NAMALWA (cell line): ENCODE results near the gene DNAJC5G.
A peak's percentile ranks its signal among the peaks of the same experiment; 100 is the strongest.

Experiments used
- DNase-seq: peaks from one replicate; pipeline ENCODE4 v3.0.0-alpha.2; 2015; ENCODE audit warnings: low spot score

Gene DNAJC5G, protein sequence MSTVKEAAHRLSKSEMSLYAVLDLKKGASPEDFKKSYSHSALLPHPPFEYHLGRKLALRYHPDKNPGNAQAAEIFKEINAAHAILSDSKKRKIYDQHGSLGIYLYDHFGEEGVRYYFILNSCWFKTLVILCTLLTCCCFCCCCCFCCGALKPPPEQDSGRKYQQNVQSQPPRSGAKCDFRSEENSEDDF

DNA sequence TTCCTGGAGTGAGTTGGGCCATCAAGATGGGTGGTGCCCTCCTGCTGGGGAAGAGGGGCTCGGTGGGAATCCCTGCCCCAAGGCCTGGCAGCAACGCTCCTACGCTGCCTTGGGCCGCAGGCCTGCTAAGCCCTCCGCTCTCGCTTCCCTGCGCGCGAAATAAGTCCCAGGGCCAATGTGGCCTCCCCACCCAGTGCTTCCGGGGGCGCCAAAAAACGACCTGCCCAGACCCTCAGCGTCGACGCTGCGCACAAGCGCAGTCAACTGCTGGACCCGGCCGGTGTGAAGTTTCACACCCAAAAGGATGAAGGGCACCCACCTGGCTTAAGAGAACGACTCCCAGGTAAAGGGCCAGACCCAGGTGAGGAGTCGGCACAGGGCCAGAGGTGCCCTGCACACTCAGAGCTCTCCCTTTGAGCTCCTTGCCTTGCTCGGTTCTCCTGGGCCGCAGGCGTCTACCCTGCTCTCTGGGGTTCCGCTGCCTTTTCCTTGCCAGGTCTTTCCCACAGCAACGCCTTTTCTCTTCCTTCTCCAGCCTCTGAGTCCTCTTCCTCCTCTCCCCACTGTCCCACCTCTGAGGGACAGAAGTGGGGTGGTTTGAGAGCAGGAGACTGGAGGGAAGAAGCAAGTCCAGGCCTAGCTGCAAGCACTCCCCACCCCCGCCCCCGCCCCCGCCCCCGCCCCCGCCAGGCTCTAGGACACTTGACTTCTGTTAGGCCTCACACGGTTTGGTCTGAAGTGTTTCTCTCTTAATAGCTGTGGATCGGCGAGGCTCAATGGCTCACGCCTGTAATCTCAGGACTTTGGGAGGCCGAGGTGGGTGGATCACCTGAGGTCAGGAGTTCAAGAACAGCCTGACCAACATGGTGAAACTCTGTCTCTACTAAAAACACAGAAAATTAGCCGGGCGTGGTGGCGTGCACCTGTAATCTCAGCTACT, at the start of gene DNAJC5G:
TSS of gene DNAJC5G (plus strand) at position 223 of the 940 bp plus-strand sequence. CDS start 1,296 bp downstream, outside the sequence.
- DNase-seq: no peak

DNA sequence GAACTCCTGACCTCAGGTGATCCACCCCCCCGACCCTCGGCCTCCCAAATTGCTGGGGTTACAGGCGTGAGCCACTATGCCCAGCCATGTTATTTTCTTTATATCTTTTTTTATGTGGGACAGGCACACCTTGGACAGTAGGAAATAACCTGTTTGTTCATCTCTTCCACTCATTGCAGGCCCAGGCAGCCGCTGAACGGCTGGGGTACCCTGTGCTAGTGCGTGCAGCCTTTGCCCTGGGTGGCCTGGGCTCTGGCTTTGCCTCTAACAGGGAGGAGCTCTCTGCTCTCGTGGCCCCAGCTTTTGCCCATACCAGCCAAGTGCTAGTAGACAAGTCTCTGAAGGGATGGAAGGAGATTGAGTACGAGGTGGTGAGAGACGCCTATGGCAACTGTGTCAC, 49.7 kb upstream of the DNAJC5G start:
- DNase-seq: no peak

DNA sequence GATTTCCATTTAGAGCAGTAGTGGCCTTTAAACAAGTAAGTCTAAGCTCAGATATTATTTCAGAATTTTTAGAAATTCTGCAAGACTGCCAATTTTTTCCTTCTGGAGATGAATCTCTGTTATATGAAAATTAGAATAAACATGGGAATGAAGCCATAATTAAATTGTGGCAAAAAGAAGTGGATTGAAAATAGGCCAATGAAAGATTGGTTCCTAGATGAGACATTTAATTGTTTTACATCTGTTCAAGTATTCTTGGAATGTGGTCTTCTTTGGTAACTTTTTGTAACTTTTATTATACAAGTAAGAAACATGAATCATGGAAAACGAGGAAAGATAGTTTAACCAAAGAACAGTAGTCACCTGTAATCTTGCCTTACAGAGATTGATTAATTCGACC, 47.7 kb upstream of the DNAJC5G start:
- DNase-seq: no peak

DNA sequence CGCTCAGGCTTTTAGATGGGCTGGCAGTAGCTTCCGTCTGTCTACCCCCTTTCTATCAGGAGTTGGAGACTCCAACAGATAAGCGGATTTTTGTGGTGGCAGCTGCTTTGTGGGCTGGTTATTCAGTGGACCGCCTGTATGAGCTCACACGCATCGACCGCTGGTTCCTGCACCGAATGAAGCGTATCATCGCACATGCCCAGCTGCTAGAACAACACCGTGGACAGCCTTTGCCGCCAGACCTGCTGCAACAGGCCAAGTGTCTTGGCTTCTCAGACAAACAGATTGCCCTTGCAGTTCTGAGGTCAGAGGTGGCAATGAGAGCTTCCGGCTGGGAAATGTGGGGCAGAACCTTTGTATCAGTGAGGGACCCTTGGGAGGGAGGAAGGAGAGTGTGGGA, 43.3 kb upstream of the DNAJC5G start:
- DNase-seq: no peak

DNA sequence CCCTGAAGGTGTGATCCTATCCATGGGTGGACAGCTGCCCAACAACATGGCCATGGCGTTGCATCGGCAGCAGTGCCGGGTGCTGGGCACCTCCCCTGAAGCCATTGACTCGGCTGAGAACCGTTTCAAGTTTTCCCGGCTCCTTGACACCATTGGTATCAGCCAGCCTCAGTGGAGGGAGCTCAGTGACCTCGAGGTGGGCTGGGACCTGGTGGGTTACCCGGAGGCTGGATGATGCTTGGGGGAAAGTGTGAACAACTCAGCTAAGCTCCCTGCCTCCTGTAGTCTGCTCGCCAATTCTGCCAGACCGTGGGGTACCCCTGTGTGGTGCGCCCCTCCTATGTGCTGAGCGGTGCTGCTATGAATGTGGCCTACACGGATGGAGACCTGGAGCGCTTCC, 41.9 kb upstream of the DNAJC5G start:
- no peak for DNase-seq

DNA sequence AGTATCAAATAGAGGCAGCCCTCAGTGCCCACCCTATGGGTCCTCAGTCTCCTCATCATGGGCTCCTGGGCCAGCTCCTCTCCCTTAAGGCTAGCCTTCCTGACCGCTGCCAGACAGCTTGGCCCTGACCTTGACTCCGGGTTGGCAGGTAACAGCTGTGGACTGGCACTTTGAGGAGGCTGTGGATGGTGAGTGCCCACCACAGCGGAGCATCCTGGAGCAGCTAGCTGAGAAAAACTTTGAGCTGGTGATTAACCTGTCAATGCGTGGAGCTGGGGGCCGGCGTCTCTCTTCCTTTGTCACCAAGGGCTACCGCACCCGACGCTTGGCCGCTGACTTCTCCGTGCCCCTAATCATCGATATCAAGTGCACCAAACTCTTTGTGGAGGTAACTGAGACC, 39.1 kb upstream of the DNAJC5G start:
- no peak for DNase-seq

DNA sequence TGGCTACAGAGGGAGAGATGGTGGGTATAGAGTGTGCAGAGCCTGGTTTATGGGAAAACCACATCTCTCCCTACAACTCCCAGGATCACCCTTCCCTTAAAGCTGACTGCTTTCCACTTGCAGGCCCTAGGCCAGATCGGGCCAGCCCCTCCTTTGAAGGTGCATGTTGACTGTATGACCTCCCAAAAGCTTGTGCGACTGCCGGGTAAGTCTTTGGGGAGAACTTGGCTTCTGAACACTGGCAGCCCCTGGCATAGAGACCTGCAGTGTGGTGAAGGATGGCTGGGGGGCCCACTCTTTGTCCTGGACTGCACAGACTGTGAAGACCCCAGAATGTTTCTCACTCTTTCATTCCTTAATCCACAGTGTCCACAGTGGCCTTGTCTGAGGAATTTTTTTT, 38.6 kb upstream of the DNAJC5G start:
- DNase-seq: no peak

DNA sequence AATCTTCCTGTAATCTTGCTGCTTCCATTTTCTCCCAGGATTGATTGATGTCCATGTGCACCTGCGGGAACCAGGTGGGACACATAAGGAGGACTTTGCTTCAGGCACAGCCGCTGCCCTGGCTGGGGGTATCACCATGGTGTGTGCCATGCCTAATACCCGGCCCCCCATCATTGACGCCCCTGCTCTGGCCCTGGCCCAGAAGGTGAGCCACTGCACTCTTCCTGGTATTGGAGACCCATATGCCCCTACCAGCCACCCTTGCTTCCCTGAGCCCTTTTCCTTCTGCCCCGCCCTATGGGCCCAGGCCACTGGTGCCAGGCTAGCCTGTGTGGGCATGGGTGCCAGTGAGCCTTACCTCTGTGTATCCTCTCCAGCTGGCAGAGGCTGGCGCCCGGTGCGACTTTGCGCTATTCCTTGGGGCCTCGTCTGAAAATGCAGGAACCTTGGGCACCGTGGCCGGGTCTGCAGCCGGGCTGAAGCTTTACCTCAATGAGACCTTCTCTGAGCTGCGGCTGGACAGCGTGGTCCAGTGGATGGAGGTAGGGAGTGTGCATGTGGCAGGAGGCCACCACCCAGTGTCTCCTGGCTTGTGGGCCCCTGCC, 37.8 kb upstream of the DNAJC5G start:
- DNase-seq: no peak

DNA sequence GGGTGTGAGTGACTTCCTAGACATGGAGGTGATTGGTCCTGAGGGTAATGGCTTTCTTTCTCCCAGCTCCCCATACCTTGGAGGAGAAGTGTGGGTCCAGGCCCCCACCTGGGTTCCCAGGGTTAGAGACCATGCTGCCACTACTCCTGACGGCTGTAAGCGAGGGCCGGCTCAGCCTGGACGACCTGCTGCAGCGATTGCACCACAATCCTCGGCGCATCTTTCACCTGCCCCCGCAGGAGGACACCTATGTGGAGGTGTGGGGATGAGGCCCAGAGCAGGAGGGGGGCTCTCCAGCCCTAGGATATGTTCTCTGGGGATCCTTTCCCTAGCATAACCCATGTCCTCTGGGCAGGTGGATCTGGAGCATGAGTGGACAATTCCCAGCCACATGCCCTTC, 36.3 kb upstream of the DNAJC5G start:
- no peak for DNase-seq

DNA sequence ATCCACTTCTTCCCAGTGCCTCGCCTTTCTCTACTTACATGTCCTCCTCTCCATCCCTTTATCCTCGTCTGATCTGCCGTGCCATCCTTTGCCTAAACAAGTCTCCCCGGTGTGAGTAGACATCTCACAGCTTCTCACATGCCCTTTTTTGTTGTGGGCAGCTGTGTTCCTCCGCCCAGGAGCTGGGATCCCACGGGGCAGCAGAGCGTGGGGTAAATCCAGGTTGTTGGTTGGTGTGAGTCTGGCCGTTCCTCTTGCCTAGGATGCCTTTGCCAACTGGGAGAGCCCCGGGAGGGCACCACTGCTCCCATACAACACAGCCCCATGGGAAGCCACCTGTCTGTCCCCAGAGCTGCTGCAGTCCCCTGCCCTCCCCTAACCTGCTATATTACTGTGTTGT, 34.8 kb upstream of the DNAJC5G start:
- DNase-seq: no peak

DNA sequence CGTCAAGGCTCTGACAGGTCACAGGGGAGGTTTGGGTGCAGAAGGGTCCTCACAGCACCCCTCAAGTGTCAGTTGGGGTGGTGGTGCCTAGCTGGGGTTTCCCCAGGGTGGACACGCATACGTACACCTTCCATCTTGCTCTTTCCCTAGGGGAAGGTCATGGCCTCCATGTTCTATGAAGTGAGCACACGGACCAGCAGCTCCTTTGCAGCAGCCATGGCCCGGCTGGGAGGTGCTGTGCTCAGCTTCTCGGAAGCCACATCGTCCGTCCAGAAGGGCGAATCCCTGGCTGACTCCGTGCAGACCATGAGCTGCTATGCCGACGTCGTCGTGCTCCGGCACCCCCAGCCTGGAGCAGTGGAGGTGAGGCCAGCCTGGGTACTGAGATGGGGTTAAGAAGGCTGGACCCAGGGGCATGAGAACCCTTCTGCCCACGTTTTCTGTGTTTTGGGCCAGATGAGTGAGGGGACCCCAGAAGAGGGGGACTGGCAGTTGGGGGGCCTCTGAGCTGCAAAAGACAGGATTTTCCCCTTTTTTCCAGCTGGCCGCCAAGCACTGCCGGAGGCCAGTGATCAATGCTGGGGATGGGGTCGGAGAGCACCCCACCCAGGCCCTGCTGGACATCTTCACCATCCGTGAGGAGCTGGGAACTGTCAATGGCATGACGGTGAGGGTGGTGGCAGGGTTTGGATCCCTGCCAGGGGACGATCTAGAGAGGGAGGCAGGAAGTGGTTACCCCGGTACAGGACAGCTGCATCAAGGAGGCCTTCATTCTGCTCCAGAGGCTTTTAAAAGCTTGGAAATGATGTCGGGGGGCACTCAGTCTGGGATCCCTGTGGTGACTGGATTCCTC, 33.2 kb upstream of the DNAJC5G start:
- DNase-seq: no peak

DNA sequence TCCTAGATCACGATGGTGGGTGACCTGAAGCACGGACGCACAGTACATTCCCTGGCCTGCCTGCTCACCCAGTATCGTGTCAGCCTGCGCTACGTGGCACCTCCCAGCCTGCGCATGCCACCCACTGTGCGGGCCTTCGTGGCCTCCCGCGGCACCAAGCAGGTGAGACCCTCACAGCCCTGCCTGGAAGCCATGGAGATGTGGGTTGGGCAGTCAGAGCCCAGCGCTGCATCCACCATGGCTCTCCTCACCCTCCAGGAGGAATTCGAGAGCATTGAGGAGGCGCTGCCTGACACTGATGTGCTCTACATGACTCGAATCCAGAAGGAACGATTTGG, 32.6 kb upstream of the DNAJC5G start:
- no peak for DNase-seq

DNA sequence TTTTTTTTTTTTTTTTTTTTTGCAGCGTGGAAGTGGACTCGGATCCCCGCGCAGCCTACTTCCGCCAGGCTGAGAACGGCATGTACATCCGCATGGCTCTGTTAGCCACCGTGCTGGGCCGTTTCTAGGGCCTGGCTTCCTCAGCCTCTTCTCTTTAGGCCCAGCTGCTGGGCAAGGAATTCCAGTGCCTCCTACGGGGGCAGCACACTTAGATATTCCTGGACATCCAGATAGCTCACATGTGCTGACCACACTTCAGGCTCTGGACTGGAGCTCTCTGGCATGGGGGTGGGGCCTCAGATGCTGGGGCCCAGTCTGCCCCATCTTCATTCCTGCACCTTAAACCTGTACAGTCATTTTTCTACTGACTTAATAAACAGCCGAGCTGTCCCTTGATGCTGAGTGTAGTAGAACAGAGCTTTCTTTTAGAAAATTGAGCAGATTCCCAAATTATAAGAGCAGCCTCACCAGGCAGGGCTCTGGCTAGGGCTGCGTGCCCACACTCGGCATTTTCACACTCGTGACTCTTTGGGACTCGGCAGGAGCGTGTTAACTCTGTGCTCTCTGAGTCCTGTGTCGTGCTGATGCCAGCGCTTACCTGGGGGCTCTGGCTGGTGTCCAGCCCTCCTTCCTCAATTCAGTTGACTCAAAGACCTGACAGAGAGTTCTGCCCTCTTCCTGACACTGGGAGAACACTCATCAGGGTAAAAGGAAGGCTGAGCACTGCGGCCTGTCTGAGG, 31.7 kb upstream of the DNAJC5G start:
- no peak for DNase-seq

DNA sequence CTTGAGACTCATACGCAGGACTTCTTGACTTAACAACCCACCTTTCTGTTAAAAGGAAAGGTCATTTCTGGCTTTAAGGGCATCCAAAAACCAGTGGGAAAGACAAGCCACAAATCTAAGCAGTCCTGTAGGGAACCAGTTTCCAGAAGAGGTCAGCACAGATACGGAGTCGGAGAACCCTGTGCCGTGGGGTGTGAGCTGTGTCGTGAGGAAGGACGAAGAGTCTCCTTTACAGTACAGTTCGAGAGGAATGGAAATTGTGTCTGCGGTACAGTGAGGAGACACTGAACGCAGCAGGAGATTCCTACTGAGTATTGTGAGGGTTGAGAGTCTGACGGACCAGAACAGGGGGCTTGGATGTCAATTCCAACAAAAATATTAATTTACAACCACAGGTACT, 30.1 kb upstream of the DNAJC5G start:
- no peak for DNase-seq

DNA sequence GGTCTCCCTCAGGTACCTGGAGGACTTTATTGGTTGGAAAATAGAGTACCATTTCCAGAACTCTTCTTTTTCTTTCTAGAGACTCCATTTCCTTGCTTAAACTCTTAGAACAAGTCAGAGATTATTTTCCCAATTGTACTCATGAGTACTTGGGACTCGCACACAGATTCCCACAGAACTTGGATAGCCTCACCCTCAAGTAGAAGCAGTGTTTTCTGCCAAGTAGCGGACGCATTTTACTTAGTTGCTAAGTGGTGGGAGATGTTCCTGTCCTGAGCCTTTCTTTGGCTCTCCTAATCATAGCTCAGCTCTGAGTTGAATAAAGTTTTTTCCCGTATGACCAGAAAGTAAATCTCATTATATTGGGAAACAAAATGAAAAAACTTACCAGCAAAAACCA, 29.6 kb upstream of the DNAJC5G start:
- DNase-seq: no peak

DNA sequence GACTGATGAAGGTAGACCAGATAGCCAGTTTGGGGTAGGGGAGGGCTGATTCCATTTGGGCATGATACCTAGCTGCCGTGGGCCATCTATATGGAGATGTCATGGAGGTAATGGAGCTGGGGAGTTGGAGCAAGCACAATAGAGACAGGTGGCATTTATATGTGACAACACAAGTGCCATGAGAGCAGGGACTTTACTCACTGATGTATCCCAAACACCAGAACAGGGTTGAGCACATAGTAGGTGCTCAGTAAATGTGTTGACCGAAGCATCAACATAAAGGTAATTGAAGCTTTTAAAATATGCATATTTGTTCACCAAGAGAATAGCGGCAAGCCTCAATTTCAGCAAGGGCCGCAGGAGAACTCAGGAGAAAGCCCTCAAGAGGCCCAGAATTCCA, 27.3 kb upstream of the DNAJC5G start:
- DNase-seq: no peak

DNA sequence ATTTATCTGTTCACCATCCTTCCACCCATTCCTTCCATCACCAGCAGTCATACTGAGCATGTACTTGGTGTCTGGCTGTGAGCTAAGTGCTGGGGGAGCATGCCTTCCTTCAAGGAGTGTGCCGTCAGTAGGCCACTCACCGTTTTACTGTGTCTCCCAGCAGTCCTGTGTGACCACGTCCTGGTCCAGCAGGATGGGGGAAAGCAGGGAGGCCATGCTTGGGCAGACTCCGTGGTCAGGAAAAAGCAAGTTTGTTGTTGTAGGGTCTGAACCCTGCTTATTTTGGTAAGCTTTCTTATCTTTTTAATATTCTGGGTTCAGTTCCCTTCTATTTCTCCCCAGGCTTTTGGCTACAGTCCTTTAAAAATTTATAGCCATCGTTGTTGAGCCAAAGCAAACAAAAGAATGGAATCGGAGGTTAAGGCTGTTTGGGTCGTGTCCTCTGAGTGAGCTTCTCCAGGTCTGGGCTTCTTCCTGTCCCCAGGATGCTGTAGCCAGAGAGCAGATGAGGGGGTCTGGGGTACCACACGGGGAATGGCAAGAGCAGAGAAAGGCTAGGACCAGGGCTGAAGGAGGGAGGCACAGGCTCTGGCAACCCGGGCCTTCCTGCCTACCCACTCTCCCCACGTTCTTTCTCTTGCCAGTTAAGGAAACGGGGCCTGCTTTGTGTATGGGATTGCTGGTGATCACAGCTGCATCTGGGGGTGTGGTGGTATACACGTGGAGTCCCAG, 25.9 kb upstream of the DNAJC5G start:
- no peak for DNase-seq

DNA sequence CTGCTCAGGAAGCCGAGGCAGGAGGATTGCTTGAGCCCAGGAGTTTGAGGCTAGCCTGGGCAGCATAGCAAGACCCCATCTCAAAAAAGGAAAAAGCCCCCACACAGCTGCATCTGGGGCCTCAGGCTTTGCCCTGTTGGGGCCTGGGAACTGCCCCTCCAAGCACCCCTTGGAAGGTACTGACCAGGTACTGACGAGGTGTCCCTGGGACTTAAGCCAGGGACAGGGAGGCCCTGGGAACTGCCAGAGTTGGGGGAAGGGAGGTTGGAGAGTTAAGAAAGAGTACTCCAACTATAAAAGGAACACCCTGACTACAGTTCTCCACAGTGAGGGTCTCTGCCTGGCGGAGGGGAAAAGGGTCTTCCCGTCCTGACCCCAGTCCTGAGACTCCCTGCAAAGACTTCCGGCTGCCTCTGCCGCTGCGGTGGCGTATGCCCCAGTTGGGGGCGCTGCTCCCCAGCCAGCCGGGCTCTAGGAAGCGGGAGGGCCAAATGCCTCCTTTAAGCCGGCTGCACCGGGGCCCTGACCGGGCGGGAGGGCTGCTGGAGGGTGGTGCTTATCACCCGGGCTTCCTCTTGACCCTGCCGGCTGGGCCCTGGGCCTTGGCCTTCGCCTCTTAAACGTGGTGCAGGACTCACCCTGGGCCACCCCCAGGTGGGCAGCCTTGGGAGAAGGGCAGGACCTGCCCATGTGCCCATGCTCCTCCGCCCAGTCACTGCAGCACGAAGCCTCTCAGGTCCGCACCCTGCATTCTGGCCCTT, 25.2 kb upstream of the DNAJC5G start:
- peak; percentile 60 for DNase-seq

DNA sequence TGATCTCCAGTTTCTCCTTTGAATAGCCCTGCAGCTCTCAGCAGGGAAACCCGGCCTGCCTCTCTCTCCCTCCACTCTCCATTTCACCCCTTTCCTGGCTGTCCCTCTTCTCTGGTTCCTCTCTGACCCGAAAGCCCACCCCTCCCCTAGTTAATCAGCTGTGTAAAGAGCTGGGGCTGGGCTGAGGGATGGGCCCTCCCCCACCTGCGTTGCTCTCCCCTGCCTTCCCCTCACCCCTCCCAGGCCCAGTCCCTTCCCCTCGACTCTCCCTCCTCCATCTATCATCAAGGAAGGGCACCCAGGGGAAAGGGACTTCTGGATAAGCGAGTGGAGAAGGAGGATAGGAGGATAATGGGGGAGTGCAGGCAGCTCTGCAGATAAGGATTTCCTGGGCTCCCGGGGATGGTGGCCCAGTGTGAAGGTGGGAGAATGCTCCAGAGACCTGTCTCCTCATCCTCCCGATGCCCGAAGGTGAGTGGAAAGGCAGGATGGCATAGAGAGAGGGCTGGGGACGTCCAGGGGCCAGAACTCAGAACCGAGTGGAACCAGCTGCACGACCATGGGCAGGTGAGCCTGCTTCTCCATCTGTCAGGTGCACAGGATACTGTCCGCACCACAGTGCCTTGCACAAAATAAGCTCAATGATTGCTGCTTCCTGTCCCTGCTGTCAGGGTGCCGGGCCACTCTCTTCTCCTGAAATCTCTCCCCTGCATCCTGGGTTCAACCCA, 24.4 kb upstream of the DNAJC5G start:
- no peak for DNase-seq

DNA sequence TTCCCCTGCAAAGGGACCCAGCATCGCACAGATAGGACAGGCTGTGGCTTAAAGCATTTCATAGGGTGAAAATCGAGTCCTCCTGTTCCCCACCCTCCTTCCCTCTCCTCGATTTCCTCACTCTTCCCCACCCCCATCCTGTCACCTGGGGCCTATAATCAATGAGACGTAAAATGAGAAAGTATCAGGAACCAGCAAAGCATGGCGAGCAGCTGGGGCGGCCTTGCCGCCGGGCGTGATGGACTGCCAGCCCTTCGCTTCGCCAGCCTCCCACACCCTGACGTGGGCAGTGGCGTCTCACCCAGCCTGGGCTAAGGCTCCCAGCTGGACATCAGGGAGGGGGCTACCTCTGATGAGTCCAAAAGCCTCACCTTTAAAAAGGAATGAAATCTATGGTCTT, 23.5 kb upstream of the DNAJC5G start:
- no peak for DNase-seq
